Renal pelvis (tissue), 4 donors: ENCODE data around the gene SSU72. TPM values are rescaled to one million over a fixed set of nuclear protein-coding genes. Genes with fewer than 3 reads are reported as not detected.
"Not testable (repeated sequence)": the region's sequence is repeated elsewhere in the genome, so short reads cannot be mapped to it uniquely, and the experiment has no call there.

Source experiments
- DNase-seq: peaks from one replicate; pipeline ENCODE4 v3.0.0-alpha.2; 2013
- polyA plus RNA-seq, 3 donors: library from polyadenylated mRNA; unstranded; fragments of 120-200 nt; gene quantifications; one replicate each; pipeline ENCODE4 v1.2.1, GENCODE V29; 2013; ENCODE audit not compliant: insufficient read length in 3 of 3

SSU72 gene
- polyA plus RNA-seq, 3 donors = 84.8 to 85.3 (median 84.9) TPM

DNA sequence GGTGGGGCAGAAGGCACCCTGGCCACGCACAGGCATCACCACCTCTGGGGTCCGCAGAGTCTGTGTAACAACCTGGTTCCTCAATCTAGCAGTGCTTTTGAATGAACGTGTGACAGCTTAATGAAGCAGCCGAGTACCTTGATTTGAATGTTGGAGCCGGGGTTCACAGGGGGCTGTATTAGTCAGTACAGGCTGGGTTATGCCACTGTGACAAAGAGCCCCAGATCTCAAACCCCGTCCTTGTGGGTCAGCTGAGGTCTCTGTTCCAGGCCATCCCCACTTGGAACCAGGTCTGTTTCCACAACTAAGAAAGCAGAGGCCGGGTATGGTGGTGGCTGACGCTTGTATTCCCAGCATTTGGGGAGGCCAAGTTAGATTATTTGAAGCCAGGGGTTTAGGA is 44.7 kb downstream of the SSU72 start:
- DNase-seq = no peak

DNA sequence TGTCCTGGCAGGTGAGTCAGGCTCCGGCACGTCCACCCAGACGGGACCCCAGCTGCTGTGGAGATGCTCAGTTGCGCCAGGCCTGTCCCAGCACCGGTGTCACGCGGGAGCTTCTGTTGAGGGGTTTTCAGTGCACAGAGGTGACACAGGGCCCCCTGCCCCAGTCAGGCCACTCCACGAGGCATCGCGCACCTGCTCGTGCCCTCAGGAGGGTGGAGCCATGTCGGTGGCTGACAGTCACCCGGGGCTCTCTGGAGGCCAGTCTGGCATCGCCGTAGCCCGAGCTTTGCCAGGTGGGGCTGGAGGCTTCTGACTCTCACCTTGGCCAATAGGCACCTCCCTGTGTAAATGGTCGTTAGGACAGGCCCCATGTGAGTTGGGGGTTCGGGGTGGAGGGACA is 45.3 kb downstream of the SSU72 start:
- DNase-seq = no peak

DNA sequence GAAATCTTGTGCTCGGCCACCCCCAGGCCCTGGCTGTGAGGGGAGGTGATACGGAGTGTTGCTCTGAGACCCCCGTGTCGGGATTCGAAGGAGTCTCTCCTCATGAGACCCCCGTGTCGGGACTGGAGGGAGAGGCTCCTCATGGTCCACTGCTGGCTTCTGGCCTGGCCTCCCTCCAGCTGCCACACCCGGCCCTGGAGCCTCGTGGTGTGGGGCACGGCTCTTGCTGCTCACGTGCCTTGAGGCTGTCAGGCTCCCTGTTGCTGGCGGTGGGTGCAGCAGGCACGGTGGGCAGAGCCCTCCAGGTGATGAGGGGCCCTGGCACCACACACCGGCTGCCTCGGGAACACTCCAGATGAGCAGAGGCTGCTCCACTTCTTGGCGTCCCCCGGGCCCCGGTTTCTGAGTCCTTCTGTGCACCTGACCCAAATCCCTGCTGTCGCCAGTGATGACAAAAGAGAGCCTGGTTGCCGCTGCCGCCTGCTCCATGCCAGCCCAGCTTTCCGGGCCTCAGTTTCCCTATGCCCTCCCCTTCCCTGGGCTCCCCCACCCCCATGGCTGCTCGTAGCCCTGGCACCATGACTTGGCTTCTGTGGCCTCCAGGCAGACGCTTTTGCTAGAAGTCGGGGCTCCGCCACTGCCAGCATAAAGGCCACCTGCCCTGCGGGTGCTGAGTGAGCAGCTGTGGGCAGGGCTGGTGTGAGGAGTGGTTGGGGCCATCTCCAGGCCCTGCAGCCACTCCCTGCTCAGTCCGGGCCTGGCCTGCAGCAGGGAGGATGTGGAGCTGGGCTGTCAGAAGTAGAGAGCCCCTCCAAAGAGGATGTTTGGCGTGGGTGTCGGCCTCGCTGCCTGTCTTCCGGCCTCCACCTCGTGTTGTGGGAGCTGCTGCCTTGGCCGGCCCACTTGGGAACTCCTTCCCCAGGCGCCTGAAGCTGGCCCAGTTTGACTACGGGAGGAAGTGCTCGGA is 46.1 kb downstream of the SSU72 start:
- DNase-seq = no peak

DNA sequence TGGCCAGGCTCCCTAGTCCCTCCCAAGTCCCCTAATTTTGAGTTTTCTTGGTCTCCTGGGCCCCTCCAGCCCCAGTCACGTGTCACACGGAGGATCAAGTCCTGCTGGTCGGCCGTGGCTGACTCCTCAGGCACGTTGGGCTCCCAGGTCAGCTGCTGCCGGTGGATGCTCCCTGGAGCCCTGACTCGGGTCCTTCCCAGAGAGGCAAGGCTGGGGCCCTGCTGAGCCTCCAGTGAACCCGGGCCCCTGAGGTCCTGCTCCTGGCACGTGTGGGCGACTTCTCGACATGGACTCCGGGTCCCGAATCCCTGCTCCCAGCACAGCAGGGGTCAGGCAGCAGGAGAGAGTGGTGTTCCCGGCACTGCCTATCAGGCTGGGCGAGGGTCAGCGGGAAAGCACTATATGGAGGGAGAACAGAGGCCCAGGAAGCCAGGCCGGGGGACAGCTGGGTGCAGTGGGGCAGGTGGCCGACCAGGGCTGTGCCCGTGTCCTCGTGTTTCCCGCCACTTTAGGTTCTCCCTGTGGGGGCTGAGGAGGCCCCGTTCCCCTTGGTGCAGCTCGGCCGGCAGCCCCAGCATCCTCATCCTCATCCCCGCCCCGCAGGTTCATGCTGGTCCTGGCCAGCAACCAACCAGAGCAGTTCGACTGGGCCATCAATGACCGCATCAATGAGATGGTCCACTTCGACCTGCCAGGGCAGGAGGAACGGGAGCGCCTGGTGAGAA is 47.4 kb downstream of the SSU72 start:
- no peak for DNase-seq

DNA sequence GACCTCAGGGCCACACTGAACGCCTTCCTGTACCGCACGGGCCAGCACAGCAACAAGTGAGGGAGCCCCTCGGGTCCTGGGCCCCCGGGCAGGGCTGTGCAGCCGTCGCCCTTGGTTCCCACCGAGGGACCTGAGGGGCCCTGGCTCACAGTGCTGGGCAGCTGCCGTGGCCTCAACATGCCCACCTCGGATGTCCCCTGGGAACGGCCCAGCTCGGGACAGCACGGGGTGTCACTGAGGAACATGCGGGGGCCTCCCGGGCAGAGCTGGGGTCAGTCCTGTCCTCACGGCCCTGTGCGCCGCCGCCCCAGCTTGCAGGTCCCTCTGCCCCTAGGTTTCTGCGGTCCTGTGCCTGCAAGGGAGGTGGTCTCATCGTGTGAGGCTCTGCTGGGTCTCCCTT is 48.2 kb downstream of the SSU72 start:
- DNase-seq = not testable (repeated sequence)

DNA sequence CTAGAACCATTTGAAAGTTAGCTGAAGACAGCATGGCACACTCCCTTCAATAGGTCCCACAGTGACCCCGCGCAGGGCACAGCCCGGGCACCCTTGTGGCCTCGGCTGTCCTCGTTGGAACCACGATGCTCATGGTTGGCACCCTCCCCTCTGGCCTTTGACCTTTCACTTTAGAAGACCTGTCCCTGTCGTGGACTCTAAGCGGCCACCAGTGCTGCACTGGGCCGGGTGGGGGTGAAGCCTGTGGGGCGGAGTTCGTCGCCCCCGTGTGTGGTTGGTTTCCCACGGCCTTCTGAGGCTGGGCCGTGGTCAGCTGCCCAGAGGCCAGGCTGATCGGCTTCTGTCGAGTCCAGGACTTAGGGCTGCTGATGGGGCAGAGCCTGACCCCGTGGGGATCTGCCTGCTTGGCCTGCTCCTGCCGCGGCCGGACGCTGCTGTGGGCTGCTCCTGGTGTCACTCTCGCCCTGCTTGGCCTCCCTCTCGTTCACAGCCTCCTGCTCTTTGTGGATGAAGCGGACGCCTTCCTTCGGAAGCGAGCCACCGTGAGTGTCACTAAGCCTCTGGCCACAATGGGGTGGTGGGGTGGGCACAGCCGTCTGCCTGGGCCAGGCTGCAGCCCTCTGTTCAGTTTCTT is 49.8 kb downstream of the SSU72 start:
- not testable (repeated sequence) for DNase-seq

DNA sequence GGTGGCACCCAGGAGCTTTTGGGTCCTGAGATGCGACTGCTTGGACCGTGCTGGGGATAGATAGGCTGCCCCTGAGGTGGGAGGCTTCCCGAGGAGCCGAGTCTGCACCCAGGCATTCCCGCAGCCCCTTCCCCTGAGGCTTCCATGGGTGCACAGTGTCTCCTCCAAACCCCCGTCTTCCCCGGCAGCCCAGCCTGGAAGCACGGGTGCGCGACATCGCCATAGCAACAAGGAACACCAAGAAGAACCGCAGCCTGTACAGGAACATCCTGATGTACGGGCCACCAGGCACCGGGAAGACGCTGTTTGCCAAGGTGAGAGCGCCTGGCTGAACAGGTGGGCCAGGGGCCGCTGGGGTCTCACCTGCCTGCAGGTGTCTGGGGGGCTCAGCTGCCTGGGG is 51.0 kb downstream of the SSU72 start:
- DNase-seq = not testable (repeated sequence)

DNA sequence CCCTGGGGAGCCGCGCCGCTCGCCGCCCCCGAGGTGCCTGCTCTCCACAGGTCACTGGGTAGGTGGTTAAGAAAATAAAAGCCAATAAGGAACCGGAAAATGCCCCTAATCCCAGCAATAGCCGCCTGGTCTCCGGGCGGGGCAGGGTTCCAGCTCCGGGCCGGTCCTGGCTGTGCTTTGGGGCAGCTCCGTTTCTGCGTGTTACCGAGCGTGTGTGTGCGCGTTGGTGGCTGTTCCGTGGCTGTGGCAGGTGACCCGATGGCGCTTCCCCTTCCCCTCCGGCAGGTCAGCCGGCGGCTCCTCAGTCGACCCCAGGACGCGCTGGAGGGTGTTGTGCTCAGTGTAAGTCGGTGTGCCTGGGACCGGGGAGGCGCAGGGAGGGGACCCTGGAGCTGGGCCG is 51.4 kb downstream of the SSU72 start:
- not testable (repeated sequence) for DNase-seq

DNA sequence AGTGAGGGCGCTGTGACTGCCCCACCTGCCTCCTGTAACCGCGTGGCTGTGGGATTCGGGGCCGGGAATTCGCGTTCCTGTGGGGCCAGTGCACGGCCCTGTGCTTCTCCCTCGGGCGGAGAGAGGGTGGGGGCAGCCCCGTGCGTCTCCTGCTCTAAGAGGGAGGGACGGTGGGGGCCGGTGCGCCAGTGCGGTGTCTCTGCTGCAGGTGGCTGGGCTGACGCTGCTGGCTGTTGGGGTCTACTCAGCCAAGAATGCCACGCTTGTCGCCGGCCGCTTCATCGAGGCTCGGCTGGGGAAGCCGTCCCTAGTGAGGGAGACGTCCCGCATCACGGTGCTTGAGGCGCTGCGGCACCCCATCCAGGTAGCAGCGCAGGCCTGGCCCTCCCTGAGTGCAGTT is 52.1 kb downstream of the SSU72 start:
- DNase-seq = not testable (repeated sequence)

DNA sequence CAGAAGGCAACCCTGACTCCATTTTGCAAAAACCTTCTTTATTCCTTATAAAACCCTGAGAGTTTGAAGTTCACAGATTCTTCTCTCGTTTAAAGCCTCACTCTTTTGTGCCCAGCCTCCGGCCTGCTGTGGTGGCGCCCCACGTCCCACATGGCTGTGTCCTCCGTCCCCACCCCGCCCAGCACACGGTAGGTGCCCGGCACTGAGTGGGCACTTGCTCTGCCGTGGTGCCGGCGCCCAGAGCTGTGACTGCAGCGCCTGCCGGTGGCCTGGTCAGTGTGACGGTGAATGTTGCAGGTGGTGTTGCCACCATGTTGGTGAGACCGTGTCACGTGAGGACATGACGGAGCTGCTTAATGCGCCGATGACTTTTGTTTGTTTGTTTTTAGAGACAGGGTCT is 53.3 kb downstream of the SSU72 start:
- no peak for DNase-seq

DNA sequence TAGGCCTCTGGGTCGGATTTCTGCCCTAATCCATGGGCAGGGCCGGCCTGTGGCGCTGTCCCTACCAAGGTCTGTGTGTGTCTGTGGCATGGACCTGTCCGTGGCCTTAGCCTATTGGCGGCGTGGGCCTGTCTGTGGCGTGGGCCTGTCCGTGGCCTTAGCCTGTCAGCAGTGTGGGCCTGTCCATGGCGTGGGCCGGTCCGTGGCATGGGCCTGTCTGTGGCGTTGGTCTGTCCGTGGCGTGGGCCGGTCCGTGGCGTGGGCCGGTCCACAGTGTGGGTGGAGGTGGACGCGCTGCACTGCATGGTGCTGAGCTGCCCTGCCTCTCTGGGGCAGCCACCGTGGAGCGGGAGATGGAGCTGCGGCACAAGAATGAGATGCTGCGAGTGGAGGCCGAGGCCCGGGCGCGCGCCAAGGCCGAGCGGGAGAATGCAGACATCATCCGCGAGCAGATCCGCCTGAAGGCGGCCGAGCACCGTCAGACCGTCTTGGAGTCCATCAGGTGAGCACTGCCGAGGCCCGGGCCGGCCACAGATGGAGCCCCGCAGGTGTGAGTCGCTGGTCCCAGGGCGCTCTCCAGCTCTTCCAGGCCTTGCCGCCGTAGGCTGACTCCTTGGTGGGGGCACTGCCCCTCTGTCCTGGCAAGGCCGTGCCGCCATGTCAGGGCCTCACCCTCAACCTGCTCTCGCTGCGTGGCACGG is 54.7 kb downstream of the SSU72 start:
- not testable (repeated sequence) for DNase-seq

DNA sequence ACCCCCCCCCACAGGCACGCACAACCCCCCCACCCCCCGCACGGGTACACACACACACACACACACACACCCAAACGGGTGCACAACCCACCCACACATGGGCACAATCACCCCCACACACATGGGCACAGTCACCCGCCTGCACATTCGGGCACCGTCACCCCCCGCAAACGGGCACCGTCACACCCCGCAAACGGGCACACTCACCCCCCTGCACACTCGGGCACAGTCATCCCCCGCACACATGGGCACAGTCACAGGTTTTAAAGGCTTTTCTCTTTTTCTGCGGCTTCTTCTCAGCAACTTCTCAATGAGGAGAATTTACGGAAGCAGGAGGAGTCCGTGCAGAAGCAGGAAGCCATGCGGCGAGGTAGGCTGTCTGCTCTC is 56.0 kb downstream of the SSU72 start:
- DNase-seq = not testable (repeated sequence)

DNA sequence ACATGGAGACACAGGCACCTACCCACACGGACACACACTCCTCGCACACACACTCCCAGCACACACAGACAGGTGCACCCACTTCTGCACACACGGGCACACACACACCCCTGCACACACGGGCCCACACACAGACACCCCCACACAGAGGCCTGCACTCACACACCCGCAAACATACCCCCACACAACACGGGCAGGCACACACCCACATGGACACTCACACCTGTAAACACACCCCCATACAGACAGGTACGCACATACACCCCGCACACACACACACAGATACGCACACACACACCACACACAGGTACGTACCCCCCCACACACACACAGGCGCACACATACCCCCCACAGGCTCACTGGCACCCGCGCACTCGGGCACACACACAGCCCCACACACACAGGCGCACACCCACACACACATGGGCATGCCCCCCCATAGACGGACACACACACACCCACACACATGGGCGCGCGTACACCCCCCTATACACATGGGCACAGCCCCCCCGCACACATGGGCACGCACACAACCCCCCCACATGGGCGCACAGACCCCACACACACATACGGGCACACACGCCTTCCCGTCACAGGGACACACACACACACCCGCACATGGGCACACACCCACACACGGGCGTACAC is 56.6 kb downstream of the SSU72 start:
- DNase-seq = no peak

DNA sequence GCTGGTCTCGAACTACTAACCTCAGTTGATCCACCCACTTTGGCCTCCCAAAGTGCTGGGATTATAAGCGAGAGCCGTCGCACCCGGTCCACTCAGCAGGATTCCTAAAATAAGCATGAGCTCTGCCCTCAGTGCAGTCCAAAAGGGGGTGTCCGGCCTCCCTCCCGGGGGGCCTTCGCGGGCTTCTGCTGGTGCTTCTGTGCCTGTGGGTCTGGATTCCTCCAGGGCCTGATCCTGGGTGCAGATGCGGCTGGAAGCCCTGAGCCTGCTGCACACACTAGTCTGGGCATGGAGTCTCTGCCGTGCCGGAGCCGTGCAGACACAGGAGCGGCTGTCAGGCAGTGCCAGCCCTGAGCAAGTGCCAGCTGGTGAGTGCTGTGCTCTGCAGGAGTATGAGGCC is 57.7 kb downstream of the SSU72 start:
- DNase-seq = not testable (repeated sequence)

DNA sequence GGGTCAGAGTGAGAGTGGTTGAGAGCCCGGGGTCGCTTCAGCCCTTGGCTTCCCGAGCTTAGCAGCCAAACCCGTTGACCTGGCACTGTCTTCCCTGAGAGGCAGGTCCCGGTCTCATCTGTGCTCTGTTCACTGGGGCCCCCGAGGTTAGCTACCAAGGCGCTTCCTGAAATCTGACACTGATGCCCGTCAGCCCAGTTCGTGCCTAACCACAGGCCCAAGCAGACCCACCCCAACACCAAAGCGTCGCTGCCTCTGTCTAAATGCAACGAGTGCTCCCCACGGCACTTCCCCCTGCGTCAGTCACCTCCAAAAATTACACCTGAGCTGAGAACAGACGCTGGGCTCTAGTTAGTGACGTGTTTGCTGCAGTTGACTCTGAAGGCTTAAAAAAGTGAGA is 60.3 kb downstream of the SSU72 start:
- not testable (repeated sequence) for DNase-seq

DNA sequence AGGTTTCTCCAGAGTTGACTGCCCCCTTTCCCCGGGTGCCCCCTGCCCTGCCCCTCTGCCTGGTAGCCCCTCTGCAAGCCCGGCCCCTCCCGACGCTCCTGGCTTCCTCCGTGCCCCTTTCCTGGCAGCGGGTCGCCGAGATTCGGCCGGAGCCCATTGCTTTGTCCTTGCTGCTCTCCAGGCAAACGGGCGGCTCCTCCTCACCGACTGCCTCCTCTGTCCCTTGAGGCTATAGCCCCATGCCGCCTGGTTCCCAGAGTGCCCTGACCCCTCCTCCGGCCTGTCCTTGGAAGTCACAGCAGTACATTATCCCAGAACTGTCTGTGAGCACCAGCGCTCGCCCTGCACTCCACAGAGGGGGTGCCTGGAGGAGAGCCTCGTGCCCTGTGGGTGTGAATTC is 61.0 kb downstream of the SSU72 start:
- DNase-seq = not testable (repeated sequence)

DNA sequence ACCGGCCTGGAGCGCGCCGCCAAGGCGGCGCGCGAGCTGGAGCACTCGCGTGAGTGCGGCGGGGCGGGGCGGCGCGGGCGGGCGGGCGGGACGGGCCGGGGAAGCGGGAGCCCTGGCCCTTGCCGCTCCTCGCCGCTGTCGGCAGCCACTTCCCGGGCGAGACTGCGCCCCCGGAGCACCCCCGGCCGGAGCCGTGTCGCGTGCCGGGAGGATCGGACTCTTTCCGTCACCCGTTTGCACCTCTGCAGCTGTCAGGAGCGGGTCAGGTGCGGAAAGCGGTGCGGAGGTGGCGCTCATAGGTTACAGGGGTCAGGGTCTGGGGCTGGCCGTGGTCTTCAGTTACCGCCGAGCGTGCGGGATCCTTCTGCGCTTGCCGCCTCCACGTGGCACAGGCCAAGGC is 62.2 kb downstream of the SSU72 start:
- not testable (repeated sequence) for DNase-seq

DNA sequence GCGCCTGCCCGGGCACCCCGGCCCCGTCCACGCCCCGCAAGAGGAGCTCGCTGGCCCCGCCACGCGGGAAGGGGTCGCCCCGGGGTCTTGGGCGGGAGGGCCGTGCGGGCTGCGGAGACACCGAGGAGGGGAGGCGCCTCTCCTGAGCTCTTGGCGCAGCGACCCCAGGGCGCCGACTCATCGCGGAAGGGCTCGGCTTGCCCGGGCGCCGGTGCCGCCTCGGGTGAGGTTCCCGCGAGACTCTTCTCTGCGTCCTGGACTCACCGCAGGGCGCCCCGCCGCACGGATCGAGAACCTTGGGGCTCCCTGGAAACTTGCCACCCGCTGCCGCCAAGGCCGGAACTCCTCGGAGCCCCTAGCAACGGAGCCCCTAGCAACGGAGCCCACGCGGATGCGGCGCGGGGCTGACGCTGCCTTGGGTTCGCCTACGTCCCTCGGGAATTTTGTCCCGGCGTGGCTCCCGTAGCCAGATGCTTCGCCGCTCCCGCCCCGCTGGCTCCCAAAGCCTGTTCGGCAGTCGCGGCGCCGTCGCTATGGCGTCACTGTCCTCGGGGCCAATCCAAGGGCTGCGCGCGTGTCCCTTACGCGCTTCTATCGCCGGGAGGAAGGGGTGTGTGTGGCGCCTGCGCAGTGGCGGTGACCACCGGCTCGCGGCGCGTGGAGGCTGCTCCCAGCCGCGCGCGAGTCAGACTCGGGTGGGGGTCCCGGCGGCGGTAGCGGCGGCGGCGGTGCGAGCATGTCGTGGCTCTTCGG is 63.0 kb downstream of the SSU72 start, which contains the start of gene ATAD3A:
Gene ATAD3A, plus strand, starts transcription at position 630 of the 753 bp plus-strand sequence. Its CDS starts 107 bp downstream, at position 737.
- peak; percentile 98 for DNase-seq

DNA sequence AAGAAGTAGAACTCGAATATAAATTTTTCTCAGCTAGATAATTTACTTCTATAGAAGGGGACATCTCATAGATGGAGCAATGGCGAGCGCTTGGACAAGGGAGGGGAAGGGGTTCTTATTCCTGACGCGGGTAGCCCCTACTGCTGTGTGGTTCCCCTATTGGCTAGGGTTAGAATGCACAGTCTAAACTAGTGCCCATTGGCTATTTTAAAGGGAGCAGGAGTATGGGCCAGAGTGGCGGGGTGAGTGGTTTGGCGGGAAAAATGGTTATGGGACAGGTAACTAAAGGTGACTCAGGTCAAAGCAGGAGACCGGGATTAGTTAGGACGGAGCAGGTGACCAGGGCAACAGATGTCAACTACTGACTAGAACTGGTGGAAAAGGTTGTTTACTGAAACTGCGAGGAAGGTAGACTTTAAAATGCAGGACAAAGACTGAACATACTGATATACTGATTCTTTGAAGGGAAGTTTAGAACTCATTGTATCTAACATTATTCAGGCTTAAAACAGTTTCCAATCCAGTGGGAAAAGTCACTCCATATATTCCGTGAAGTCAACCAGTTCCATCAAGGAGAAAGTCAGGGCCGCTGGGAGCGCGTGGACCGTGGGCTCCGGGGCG is 63.6 kb downstream of the SSU72 start:
- peak; percentile 27 for DNase-seq

DNA sequence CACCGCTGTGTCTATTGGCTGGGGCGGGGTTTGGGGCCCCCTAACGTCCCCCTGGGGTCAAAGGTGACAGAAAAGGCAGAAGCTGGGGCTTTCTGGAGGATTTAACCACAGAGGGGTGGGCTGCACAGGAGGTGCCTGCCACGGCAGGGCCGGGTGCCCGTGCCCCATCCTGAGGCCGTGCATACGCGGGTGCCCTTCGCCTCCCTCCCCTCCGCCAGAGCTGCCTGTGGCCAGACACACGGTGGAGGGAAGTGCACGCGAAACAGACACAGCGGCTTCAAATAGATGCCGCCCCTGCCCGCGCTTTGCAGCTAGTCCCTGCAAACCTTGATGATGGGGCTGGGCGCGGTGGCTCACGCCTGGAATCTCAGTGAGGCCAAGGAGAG is 65.2 kb downstream of the SSU72 start:
- DNase-seq = not testable (repeated sequence)
